AG08396 (cell line): ENCODE data around the gene HSD17B10.
"Not testable (repeated sequence)": the region's sequence is repeated elsewhere in the genome, so short reads cannot be mapped to it uniquely, and the experiment has no call there.

ENCODE experiments used
- DNase-seq: peaks from one replicate; pipeline ENCODE4 v3.0.0; 2012; ENCODE audit warnings: low spot score, mixed read lengths

Gene HSD17B10

GRCh38 chrX:53433651-53434639 lies at the start of gene HSD17B10:
HSD17B10 (minus strand) TSS chrX:53434370; CDS start chrX:53434345, 25 bp downstream.
- DNase-seq = peak; percentile 87

- DNase-seq = no peak
These were observed 49.2 kb upstream of the HSD17B10 start for GRCh38 chrX:53483416-53483815.

- peak; percentile 59 for DNase-seq
These were observed 47.8 kb upstream of the HSD17B10 start for GRCh38 chrX:53481816-53482465.

GRCh38 chrX:53481093-53481492 lies 46.9 kb upstream of the HSD17B10 start:
- DNase-seq = no peak

GRCh38 chrX:53479301-53479700 lies 45.1 kb upstream of the HSD17B10 start:
- no peak for DNase-seq

GRCh38 chrX:53476371-53476770 lies 42.2 kb upstream of the HSD17B10 start:
- DNase-seq = no peak

- no peak for DNase-seq
These were observed 40.5 kb upstream of the HSD17B10 start for GRCh38 chrX:53474707-53475106.

- no peak for DNase-seq
These were observed 37.2 kb upstream of the HSD17B10 start for GRCh38 chrX:53471346-53471745.

GRCh38 chrX:53468659-53469058 lies 34.5 kb upstream of the HSD17B10 start:
- not testable (repeated sequence) for DNase-seq

- DNase-seq = no peak
These were observed 23.9 kb upstream of the HSD17B10 start for GRCh38 chrX:53458082-53458481.

- peak; percentile 26 for DNase-seq
These were observed 22.1 kb upstream of the HSD17B10 start for GRCh38 chrX:53456254-53456653.

- DNase-seq = no peak
These were observed 18.6 kb upstream of the HSD17B10 start for GRCh38 chrX:53452812-53453211.

- DNase-seq = no peak
These were observed 15.5 kb upstream of the HSD17B10 start for GRCh38 chrX:53449632-53450031.

GRCh38 chrX:53447441-53447840 lies 13.3 kb upstream of the HSD17B10 start:
- no peak for DNase-seq

GRCh38 chrX:53445977-53446376 lies 11.8 kb upstream of the HSD17B10 start:
- DNase-seq = no peak

GRCh38 chrX:53442322-53442631 lies 8.1 kb upstream of the HSD17B10 start:
- no peak for DNase-seq

- DNase-seq = peak; percentile 92
These were observed 7.6 kb upstream of the HSD17B10 start for GRCh38 chrX:53441531-53442321.

GRCh38 chrX:53440621-53441517 lies 6.7 kb upstream of the HSD17B10 start:
- peak; percentile 64 for DNase-seq

GRCh38 chrX:53440101-53440500 lies 5.9 kb upstream of the HSD17B10 start:
- no peak for DNase-seq

- no peak for DNase-seq
These were observed 4.7 kb upstream of the HSD17B10 start for GRCh38 chrX:53438832-53439230.

- no peak for DNase-seq
These were observed 4.1 kb upstream of the HSD17B10 start for GRCh38 chrX:53438174-53438831.
